HUES64 (cell line): ENCODE data around the gene PPP1R13B.

Experiments used
- H3K27ac ChIP-seq: 2 replicates; pipeline ENCODE4 v1.7.0; 2013; ENCODE audit warnings: low read depth, low read length, inconsistent platforms
- H3K27me3 ChIP-seq: 2 replicates; pipeline ENCODE4 v1.6.1; 2013; ENCODE audit warnings: mild to moderate bottlenecking, low read length; ENCODE audit not compliant: insufficient read depth
- H3K36me3 ChIP-seq: 2 replicates; pipeline ENCODE4 v1.6.1; 2013; ENCODE audit warnings: mild to moderate bottlenecking, low read length; ENCODE audit not compliant: insufficient read depth
- H3K4me1 ChIP-seq: 2 replicates; pipeline ENCODE4 v1.6.1; 2013; ENCODE audit warnings: mild to moderate bottlenecking, low read length, moderate library complexity; ENCODE audit not compliant: insufficient read depth
- H3K4me3 ChIP-seq: 2 replicates; pipeline ENCODE4 v1.5.1; 2013; ENCODE audit warnings: mild to moderate bottlenecking, low read length, moderate library complexity
- H3K9ac ChIP-seq: 2 replicates; pipeline ENCODE4 v1.6.1; 2013; ENCODE audit warnings: mild to moderate bottlenecking, low read depth, low read length
- H3K9me3 ChIP-seq: 2 replicates; pipeline ENCODE4 v1.6.1; 2013; ENCODE audit warnings: low read depth, low read length; ENCODE audit not compliant: insufficient read depth
- WGBS: fragments of 150-250, 120-280 bp; methylation state at CpG from one replicate; pipeline ENCODE4 v1.1.7; 2013; ENCODE audit warnings: missing lambda C conversion rate; 5-methylcytosine and 5-hydroxymethylcytosine counted together

Gene PPP1R13B

DNA sequence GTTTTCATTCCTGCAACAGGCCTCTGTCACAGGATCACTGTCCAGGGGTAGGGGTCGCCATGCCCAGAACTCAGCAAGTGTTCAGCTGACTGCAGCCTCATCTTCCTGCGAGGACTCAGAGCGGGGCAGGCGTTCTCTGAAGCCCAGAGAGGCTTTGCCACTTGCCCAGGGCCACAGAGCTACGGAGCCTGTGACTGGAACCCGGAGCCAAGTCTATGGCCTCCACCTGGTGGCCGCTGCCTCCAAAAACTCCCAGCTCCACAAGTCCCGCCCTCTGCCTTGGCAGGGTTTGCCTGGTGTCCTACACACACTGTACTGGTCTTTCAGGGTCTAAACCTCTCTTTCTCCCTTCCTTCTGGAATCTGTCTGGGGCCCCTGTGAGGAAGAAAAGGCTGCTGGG, 8.7 kb upstream of the PPP1R13B start:
- no peaks in the 10 kb centered on the region for H3K27me3 ChIP-seq
- 79% methylated on average over 8 of the region's 8 CpGs for WGBS
- H3K36me3 ChIP-seq = no peaks in the 10 kb centered on the region
- H3K9ac ChIP-seq = 0 out of 2 replicates have a peak overlapping the region, but pooled peaks have one; percentile 20
- no peak overlapping the region; the same call in 1 of the 2 replicates for H3K27ac ChIP-seq
- H3K9me3 ChIP-seq = no peaks in the 10 kb centered on the region
- H3K4me3 ChIP-seq = 0 out of 2 replicates have a peak overlapping the region, but pooled peaks have one; percentile 29
- H3K4me1 ChIP-seq = peaks cover 23% of the 10 kb centered on the region

DNA sequence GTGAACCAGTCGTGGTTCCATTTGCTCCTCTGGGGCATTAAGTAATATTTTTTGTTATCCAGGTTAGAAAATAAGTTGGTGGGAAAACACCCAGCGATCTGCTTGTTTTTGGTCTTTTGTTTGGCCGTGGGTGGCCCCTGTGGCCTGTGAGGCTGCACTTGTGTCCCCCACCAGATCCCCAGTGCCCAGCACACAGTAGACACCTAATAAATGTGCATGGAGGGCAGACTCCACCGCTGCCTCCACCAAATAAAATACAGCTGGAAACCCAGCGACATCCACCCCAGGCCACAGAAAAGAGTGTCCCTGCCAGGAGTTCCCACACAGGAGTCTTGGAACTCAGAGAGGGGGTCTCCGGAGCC, 8.3 kb upstream of the PPP1R13B start:
- Histone ChIP-seq H3K4me1 (peaks cover 23% of the 10 kb centered on the region), H3K9ac (peak overlapping the region; percentile 20; the same call in 1 of the 2 replicates), H3K27me3 (no peaks in the 10 kb centered on the region), H3K27ac (peak overlapping the region; percentile 67; the same call in 1 of the 2 replicates), H3K9me3 (no peaks in the 10 kb centered on the region), H3K36me3 (no peaks in the 10 kb centered on the region), H3K4me3 (peak overlapping the region; percentile 29; the same call in 1 of the 2 replicates)
- WGBS = 54% methylated on average over 6 of the region's 6 CpGs

DNA sequence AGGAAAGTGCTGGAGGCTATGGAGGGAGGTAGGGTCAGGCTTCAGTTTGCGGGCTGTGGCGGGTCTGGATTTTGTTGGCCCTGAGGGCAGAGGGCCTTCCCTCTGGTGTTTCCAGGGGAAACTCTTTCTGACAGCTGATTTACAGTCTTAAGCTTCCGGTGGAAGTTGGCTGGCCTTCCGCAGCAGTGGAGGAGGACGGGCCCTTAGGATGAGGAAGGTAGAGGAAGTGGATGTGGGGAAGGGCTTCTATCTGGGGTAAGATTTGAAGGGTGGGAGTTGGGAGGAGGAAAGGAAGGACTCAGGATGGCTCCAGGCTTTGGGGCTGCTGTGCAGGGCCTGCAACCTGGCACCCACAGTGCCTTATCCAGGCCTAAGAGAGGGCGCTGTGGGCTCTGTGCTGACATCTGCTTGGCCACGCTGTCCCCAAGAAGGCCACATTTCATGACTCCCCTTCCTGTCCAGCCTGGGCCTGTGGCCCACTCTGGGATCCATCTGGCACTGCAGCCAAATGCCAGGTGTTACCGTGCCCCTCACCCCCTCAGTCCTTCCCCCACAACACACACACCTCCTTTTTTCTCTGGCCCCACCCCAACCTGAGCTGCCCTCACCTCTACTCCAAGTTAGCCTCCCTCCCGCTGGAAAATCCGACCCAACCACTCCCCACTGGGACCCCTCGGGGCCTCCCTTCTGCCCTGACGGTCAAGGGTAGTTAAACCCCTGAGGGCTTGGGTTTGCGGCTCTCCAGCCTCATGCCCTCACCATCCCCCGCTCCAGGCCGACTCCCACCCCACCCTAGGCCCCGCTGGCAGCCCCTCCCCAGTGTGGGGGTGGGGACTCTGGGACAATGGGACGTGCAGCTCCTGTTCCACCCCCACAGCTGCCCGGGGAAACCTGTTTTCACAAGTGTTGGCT, 7.7 kb upstream of the PPP1R13B start:
- Histone ChIP-seq H3K36me3 (no peaks in the 10 kb centered on the region), H3K27me3 (no peaks in the 10 kb centered on the region), H3K9ac (peak overlapping the region; percentile 20; the same call in 1 of the 2 replicates), H3K4me1 (peaks cover 23% of the 10 kb centered on the region), H3K4me3 (peak overlapping the region; percentile 29), H3K27ac (peak overlapping the region; percentile 67; the same call in 1 of the 2 replicates), H3K9me3 (no peaks in the 10 kb centered on the region)
- 25% methylated on average over 15 of the region's 18 CpGs for WGBS

DNA sequence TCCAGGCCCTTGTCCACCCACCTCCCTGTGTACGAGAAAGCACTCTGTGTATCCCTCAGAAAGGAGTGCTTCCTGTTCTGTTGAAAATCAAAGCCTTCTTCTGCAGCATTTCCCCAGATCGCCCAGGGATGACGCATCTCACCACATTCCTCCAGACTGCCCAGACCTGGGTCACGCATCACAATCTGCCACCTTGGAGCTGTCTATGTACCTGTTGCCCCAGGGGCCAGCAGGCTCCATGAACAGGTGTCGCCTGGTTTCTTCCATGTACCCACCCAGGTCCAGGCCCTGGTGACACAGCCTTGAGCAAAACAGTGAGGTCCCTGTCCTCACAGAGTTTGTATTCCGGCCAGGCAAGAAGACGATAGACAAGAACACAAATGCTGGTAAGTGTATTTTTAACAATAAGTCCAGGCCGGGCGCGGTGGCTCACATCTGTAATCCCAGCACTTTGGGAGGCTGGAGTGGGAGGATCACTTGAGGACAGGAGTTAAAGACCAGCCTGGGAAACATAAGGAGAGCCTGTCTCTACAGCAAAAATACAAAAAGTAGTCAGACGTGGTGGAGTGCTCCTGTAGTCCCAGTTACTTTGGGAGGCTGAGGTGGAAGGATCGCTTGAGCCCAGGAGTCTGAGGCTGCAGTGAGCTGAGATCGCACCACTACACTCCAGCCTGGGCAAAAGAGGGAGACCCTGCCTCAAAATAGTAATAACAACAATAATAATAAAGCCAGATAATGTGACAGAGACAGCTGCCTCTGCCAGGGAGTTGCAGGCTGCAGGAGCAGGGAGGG, 6.8 kb upstream of the PPP1R13B start:
- Histone ChIP-seq H3K9me3 (no peaks in the 10 kb centered on the region), H3K4me1 (peaks cover 23% of the 10 kb centered on the region), H3K9ac (no peak overlapping the region), H3K36me3 (no peaks in the 10 kb centered on the region), H3K4me3 (no peak overlapping the region), H3K27ac (no peak overlapping the region), H3K27me3 (peaks cover 3% of the 10 kb centered on the region; the same call in 1 of the 2 replicates)
- 90% methylated on average over 13 of the region's 13 CpGs for WGBS

DNA sequence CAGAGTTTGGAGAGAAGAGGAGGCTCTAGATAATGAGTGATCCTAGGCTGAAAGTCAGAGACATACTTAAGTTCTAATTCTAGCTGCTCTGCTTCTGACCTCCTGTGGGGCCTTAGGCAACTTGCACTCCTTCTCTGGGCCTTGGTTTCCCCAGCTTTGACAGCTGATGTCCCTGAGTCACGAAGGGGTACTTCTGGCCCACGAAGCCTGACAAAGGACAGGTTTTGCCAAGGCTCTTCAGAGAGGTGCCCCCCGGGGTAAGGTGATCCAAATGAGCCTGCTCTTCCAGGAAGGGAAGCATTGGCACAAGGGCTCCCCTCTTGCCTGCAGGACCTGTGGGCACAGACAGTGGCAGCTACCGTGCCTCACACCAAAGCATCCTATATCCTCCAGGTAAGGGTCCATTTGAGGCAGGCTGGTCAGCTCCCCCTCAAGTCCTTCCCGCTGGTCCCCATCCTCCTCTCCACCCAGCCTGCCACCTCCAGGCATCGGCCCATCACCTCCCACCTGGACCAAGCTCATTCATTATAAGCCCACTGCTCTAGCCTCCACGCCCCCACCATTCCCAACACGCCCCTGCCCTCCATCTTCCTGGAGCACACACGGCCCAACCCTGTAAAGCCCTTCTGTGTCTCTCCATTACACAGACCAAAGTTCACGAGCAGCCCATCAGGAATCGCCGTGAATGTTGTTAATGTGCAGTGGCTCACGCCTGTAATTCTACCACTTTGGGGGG, 1.9 kb upstream of the PPP1R13B start:
- Histone ChIP-seq H3K27me3 (peaks cover 44% of the 10 kb centered on the region), H3K4me1 (peaks cover 7% of the 10 kb centered on the region), H3K9me3 (no peaks in the 10 kb centered on the region), H3K36me3 (no peaks in the 10 kb centered on the region), H3K4me3 (no peak overlapping the region), H3K27ac (no peak overlapping the region), H3K9ac (no peak overlapping the region)
- whole genome bisulfite sequencing = 86% methylated on average over 13 of the region's 13 CpGs

DNA sequence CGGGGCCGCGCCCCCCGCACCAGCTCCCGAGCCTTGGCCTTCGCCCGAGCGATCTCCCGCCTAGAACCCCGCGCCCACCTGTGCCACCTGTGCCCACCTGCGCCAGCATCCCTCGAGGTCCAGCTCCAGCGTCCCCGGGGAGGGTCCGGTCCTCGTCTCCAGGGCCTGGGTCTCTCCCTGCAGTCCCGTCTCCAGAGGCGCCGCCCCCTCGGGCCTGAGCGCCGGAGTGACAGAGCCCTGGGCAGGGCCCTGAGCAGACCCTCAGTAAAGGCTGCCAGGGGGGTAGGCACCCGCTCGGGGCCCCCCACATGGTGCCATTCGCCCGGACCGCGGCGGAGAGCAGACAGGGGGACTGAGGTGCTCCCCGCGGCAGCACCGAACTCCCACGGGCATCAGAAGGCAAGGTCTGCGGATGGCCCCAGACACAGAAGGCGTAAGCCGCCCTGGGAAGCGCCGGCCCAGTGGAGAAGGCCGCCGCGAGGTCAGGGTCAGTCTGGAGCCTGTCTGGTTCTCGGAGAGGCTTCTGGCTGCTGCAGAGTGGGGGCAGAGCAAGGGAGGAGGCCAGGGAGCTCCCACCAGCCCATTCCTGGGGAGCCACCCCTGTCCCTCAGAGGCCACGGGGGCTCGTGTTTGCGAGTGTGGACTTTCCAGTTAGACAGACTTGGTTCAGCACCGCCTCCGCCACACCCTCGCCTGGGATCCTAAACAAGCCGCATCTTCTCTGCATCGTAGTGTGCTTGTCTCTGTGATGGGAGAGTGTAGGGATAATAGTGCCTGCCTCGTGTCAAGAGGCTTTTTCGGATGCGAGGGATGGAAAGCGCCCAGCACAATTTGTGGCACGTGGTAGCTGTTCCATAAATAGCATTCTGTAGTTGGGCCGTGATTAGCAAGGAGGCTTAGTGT, 1.1 kb upstream of the PPP1R13B start:
- Histone ChIP-seq H3K9ac (peak overlapping the region; percentile 69; the same call in 1 of the 2 replicates), H3K27ac (no peak overlapping the region), H3K9me3 (no peaks in the 10 kb centered on the region), H3K4me1 (peaks cover 7% of the 10 kb centered on the region), H3K4me3 (peak overlapping the region; percentile 76), H3K27me3 (peaks cover 45% of the 10 kb centered on the region), H3K36me3 (no peaks in the 10 kb centered on the region)
- WGBS = 22% methylated on average over 57 of the region's 57 CpGs

DNA sequence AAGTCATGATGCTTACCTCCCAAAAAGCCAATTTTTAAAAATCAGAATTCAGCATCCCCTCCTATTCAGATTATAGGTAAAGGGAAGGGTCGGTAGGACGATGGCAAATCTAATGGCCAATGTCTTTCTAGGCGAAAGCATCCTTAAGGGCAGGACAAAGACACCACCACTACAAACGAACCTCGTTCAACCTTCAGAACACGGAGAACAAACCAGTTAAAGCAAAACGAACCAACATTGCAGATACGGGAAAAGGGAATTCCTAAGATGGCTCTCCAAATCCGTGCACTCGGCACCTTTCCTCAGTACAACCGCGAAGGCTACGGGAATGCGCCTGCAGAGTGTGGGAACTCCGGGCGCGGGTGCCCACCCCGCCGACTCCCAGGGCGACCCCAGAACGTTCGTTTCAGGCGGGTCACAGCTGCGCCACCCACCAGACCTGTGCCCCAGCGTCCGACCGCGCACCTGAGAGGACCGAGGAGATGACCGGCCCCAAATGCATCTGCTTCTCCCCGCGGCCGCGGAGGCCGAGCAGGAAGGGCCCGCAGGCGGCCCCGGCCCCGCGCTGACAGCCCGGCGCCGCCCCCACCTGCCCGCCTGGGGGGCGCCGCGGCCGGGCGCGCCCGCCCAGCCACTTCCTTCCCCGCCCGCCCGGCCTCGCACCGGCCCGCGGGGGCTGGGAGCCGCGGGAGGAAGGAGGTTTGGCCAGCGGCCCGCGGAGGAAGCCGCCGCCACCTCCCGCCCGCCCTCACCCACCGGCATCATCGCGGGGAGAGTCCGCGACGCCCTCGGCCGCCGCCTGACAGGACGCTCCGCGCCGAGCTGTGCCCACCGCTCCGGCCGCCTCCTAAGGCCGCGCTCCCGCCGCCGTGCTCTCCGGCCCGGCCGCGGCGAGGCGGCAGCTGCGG, 578 bp downstream of the PPP1R13B start:
- Histone ChIP-seq H3K27ac (no peak overlapping the region), H3K9ac (no peak overlapping the region), H3K9me3 (no peaks in the 10 kb centered on the region), H3K27me3 (peaks cover 45% of the 10 kb centered on the region), H3K36me3 (no peaks in the 10 kb centered on the region), H3K4me1 (peaks cover 7% of the 10 kb centered on the region), H3K4me3 (peak overlapping the region; percentile 80)
- under 1% methylated on average over 93 of the region's 95 CpGs for WGBS

DNA sequence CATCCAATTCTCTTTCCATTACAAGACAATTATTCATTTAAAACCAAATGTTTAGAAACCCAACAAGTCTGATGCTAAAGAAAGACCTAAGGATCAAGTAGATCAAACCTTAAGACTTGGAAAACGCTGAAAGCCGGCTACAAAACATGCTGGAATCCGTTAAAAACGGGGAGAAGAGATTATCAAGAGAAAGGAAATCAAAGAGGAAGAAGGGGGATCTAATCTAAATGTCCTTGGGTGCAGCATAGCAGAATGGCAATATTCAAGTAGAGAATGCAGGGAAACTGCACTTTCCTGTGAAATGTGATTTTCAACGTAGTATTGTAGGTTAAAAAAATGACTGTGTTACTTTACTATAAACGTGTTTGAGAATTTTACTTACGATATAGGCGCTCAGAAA, 1.3 kb downstream of the PPP1R13B start:
- H3K27ac ChIP-seq = no peak overlapping the region
- no peak overlapping the region for H3K9ac ChIP-seq
- peaks cover 45% of the 10 kb centered on the region for H3K27me3 ChIP-seq
- no peaks in the 10 kb centered on the region for H3K9me3 ChIP-seq
- no peaks in the 10 kb centered on the region for H3K36me3 ChIP-seq
- H3K4me1 ChIP-seq = peaks cover 7% of the 10 kb centered on the region
- 25% methylated on average over 8 of the region's 8 CpGs for WGBS
- H3K4me3 ChIP-seq = peak overlapping the region; percentile 80

DNA sequence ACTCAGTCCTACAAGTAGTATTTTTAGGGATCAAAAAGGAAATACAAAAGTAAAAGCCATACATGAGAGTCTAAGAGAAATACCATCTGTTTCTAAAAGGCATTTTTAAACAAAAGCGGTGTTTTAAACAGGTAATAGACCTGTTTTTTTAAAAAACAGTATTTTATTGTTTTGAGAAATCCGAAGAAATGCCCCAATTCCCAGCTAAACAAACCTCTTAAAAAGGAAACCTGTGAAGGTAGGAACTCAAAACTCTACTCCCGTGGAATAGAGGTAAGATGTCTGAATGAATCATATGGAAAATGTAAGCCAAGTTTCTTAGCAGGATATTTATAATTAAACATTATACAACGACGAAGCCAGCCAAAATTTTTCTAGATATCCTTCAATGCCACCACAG, 2.0 kb downstream of the PPP1R13B start:
- WGBS = 85% methylated on average over 2 of the region's 5 CpGs
- Histone ChIP-seq H3K4me3 (no peak overlapping the region), H3K9me3 (no peaks in the 10 kb centered on the region), H3K36me3 (no peaks in the 10 kb centered on the region), H3K27me3 (peaks cover 45% of the 10 kb centered on the region), H3K4me1 (peaks cover 7% of the 10 kb centered on the region), H3K27ac (no peak overlapping the region), H3K9ac (no peak overlapping the region)
